ENCODE data around the gene DNM3.

Gene DNM3

DNA sequence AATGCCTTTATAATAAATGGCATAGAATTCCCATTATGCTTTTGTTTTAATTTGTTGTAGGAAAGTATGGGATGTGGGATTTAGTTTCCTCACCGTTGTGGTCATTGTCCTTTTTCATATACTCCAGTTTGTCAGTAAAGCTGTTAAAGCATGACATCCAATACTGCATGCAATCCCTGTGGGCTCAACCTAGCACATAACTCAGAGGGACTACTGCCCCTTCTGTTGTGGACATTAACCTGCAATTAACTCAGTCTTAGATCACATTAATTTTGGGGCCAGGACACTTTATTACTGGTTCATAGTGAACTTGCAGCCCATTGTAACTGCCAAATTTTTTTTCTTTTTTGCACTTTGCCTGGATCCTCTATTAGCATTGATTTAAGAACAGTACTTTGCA lies 112.5 kb downstream of the DNM3 start:
- Histone ChIP-seq H3K4me1 (ENCODE audit: insufficient read depth, low read length, severe bottlenecking) (no peaks in the 10 kb centered on the region), H3K4me2 (ENCODE audit: low read length) (no peak overlapping the region), H3K9me3 (ENCODE audit: low read length) (no peaks in the 10 kb centered on the region), H3K4me3 (ENCODE audit: low read depth, low read length, poor library complexity, severe bottlenecking) (no peak overlapping the region), H3K27ac (ENCODE audit: low read depth, low read length, poor library complexity, severe bottlenecking) (no peak overlapping the region), H3K9me2 (ENCODE audit: low read depth, low read length) (no peaks in the 10 kb centered on the region), H3K79me2 (ENCODE audit: insufficient read depth, low read length) (no peaks in the 10 kb centered on the region), H3K36me3 (ENCODE audit: insufficient read depth, low read length) (no peaks in the 10 kb centered on the region), H3F3A (ENCODE audit: insufficient read depth, low read length) (no peaks in the 10 kb centered on the region), H2AFZ (ENCODE audit: low read length) (no peak overlapping the region), H3K9ac (ENCODE audit: low read length) (no peak overlapping the region), H4K20me1 (ENCODE audit: insufficient read depth, low read length) (no peaks in the 10 kb centered on the region), H3K27me3 (ENCODE audit: insufficient read depth, low read length) (no peaks in the 10 kb centered on the region)
- TF ChIP-seq, protein P1, sequence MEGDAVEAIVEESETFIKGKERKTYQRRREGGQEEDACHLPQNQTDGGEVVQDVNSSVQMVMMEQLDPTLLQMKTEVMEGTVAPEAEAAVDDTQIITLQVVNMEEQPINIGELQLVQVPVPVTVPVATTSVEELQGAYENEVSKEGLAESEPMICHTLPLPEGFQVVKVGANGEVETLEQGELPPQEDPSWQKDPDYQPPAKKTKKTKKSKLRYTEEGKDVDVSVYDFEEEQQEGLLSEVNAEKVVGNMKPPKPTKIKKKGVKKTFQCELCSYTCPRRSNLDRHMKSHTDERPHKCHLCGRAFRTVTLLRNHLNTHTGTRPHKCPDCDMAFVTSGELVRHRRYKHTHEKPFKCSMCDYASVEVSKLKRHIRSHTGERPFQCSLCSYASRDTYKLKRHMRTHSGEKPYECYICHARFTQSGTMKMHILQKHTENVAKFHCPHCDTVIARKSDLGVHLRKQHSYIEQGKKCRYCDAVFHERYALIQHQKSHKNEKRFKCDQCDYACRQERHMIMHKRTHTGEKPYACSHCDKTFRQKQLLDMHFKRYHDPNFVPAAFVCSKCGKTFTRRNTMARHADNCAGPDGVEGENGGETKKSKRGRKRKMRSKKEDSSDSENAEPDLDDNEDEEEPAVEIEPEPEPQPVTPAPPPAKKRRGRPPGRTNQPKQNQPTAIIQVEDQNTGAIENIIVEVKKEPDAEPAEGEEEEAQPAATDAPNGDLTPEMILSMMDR (IDR thresholded peaks at IDR 0.05; ENCODE audit: low read length): no peak
- TF ChIP-seq EZH2 (IDR thresholded peaks at IDR 0.05; ENCODE audit: borderline replicate concordance, low read length): no peak

DNA sequence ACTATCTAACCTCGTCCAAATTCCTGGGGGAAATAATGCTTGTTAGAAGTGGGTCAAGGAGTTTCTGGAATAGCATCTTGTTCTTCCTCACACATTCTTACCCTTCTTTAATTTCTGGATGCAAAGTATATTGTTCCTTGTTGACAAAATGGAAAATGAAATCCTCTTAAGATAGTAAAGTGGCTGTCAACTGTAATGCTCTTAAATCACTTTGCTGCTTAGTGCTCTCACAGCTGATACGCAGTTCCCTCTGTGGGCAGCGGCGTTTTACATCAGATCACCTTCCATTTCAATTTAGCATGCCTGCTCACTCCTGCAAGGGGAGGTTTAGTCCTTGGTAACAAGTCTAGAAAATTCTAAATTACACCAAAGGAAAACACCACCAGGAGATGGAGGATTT lies 113.1 kb downstream of the DNM3 start:
- no peak overlapping the region for H3K4me3 ChIP-seq (ENCODE audit: low read depth, low read length, poor library complexity, severe bottlenecking)
- no peak overlapping the region for H3K27ac ChIP-seq (ENCODE audit: low read depth, low read length, poor library complexity, severe bottlenecking)
- H3K79me2 ChIP-seq (ENCODE audit: insufficient read depth, low read length): no peaks in the 10 kb centered on the region
- no peaks in the 10 kb centered on the region for H3K9me3 ChIP-seq (ENCODE audit: low read length)
- H2AFZ ChIP-seq (ENCODE audit: low read length): no peak overlapping the region
- H3K9ac ChIP-seq (ENCODE audit: low read length): no peak overlapping the region
- no peak for TF ChIP-seq EZH2 (IDR thresholded peaks at IDR 0.05; ENCODE audit: borderline replicate concordance, low read length)
- TF ChIP-seq, protein P1 (IDR thresholded peaks at IDR 0.05; ENCODE audit: low read length): no peak
- no peaks in the 10 kb centered on the region for H3K4me1 ChIP-seq (ENCODE audit: insufficient read depth, low read length, severe bottlenecking)
- H3K36me3 ChIP-seq (ENCODE audit: insufficient read depth, low read length): no peaks in the 10 kb centered on the region
- H3K27me3 ChIP-seq (ENCODE audit: insufficient read depth, low read length): no peaks in the 10 kb centered on the region
- H3K9me2 ChIP-seq (ENCODE audit: low read depth, low read length): no peaks in the 10 kb centered on the region
- H3K4me2 ChIP-seq (ENCODE audit: low read length): no peak overlapping the region
- H4K20me1 ChIP-seq (ENCODE audit: insufficient read depth, low read length): no peaks in the 10 kb centered on the region
- no peaks in the 10 kb centered on the region for H3F3A ChIP-seq (ENCODE audit: insufficient read depth, low read length)

DNA sequence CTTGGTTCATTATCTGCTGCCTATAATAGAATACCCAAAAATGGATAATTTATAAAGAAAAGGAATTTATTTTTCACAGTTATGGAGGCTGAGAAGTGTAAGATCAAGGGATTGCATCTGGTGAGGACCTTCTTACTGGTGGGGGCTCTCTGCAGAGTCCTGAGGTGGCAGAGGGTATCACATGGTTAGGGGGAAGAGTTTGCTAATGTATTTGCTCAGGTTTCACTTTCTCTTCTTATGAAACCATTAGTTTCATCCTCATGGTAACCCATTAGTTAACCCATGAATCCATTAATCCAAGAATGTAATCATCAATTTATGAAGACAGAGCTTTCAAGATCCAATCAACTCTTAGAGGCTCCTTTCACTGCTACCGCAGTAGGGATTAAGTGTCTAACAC lies 120.6 kb downstream of the DNM3 start:
- TF ChIP-seq, protein P1 (IDR thresholded peaks at IDR 0.05; ENCODE audit: low read length): no peak
- no peak for TF ChIP-seq EZH2 (IDR thresholded peaks at IDR 0.05; ENCODE audit: borderline replicate concordance, low read length)
- H3K9me3 ChIP-seq (ENCODE audit: low read length): no peaks in the 10 kb centered on the region
- no peaks in the 10 kb centered on the region for H3K79me2 ChIP-seq (ENCODE audit: insufficient read depth, low read length)
- H3K4me2 ChIP-seq (ENCODE audit: low read length): no peak overlapping the region
- H4K20me1 ChIP-seq (ENCODE audit: insufficient read depth, low read length): no peaks in the 10 kb centered on the region
- H3K9me2 ChIP-seq (ENCODE audit: low read depth, low read length): no peaks in the 10 kb centered on the region
- no peak overlapping the region for H3K9ac ChIP-seq (ENCODE audit: low read length)
- no peaks in the 10 kb centered on the region for H3K4me1 ChIP-seq (ENCODE audit: insufficient read depth, low read length, severe bottlenecking)
- H2AFZ ChIP-seq (ENCODE audit: low read length): no peak overlapping the region
- no peaks in the 10 kb centered on the region for H3K27me3 ChIP-seq (ENCODE audit: insufficient read depth, low read length)
- H3K27ac ChIP-seq (ENCODE audit: low read depth, low read length, poor library complexity, severe bottlenecking): no peak overlapping the region
- no peaks in the 10 kb centered on the region for H3F3A ChIP-seq (ENCODE audit: insufficient read depth, low read length)
- H3K4me3 ChIP-seq (ENCODE audit: low read depth, low read length, poor library complexity, severe bottlenecking): no peak overlapping the region
- no peaks in the 10 kb centered on the region for H3K36me3 ChIP-seq (ENCODE audit: insufficient read depth, low read length)

All from OCI-LY1 (cell line).